Neutrophil (primary cell): ENCODE measurements around the gene LBH.

ENCODE experiments used
- H3K27ac ChIP-seq: fragments of 200-600 bp; sonication (generic); 2 replicates; pipeline ENCODE4 v1.5.1; 2016; ENCODE audit warnings: mild to moderate bottlenecking, moderate library complexity
- H3K27me3 ChIP-seq: fragments of 200-600 bp; sonication (generic); 2 replicates; pipeline ENCODE4 v1.6.0; 2016; ENCODE audit warnings: mild to moderate bottlenecking
- H3K36me3 ChIP-seq: fragments of 200-600 bp; sonication (generic); 2 replicates; pipeline ENCODE4 v1.5.1; 2017
- H3K4me1 ChIP-seq, 2 experiments: fragments of 200-600 bp in 1 of 2; sonication (generic) in 1 of 2; 1 replicate in 1 of 2; 2 replicates in 1 of 2; pipeline versions ENCODE4 v1.5.1 to v1.6.1; 2013 to 2016; ENCODE audit warnings: low read depth in 1 of 2, low read length in 1 of 2, mild to moderate bottlenecking in 1 of 2, moderate library complexity in 1 of 2; ENCODE audit not compliant: control insufficient read depth in 1 of 2, insufficient read depth in 1 of 2
- H3K4me3 ChIP-seq, 2 experiments: fragments of 200-600 bp in 1 of 2; sonication (generic) in 1 of 2; 1 replicate in 1 of 2; 2 replicates in 1 of 2; pipeline ENCODE4 v1.5.1; 2013 to 2016; ENCODE audit warnings: low read depth in 1 of 2, low read length in 1 of 2, mild to moderate bottlenecking in 1 of 2, moderate library complexity in 1 of 2
- H3K9me3 ChIP-seq: fragments of 200-600 bp; sonication (generic); 2 replicates; pipeline ENCODE4 v1.5.1; 2016
- TF ChIP-seq, protein P1 (sequence below): fragments of 200-600 bp; sonication (generic); IDR thresholded peaks from 2 replicates; pipeline ENCODE4 v1.5.1; 2016; ENCODE audit warnings: antibody characterized with exemption

The LBH gene

DNA sequence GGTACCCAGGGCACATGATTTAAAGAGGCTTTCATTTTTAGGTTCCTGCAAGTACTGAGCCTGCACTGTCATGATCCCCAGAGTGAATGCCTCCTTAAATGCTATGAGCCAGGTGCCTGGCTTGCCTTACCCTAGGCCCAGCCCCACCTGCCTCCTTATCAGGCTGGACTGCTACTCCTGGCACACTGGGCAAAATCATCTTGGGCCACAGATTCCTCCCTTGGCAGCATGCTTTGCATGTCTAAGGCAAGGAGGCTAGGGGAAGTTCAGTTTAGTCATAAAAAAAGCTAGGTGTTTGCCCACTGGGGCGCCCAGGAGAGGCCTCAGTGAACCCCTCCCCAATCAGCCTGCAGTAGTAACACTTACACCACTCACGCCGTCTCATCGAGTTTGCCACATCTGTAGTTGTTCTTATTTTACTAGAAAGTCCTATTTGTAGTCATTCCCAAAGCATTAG lies 45.1 kb downstream of the LBH start:
- no peaks in the 10 kb centered on the region for H3K36me3 ChIP-seq
- no peaks in the 10 kb centered on the region for H3K9me3 ChIP-seq
- H3K27me3 ChIP-seq = peaks cover 14% of the 10 kb centered on the region
- TF ChIP-seq, protein P1, sequence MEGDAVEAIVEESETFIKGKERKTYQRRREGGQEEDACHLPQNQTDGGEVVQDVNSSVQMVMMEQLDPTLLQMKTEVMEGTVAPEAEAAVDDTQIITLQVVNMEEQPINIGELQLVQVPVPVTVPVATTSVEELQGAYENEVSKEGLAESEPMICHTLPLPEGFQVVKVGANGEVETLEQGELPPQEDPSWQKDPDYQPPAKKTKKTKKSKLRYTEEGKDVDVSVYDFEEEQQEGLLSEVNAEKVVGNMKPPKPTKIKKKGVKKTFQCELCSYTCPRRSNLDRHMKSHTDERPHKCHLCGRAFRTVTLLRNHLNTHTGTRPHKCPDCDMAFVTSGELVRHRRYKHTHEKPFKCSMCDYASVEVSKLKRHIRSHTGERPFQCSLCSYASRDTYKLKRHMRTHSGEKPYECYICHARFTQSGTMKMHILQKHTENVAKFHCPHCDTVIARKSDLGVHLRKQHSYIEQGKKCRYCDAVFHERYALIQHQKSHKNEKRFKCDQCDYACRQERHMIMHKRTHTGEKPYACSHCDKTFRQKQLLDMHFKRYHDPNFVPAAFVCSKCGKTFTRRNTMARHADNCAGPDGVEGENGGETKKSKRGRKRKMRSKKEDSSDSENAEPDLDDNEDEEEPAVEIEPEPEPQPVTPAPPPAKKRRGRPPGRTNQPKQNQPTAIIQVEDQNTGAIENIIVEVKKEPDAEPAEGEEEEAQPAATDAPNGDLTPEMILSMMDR = no peak
- no peaks in the 10 kb centered on the region for H3K4me1 ChIP-seq
- H3K27ac ChIP-seq = no peak overlapping the region
- H3K4me3 ChIP-seq = no peak overlapping the region

DNA sequence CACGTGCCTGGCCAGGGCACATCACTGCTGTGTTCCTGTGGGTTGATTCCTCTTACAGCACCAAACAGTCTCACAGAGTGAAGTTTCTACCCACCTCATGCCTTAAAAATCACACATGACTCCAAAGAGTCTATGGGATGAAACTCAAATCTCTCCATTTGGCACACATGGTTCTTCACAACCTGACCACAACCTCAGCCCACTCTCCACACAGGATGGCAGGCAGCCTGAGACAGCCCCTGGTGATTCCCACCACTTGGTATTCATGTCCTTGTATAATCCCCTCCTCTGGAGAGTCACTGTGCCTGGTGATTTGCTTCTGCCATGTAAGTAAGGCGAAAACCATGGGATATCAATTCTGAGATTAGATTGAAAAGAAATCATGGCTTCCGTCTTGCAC lies 46.2 kb downstream of the LBH start:
- TF ChIP-seq, protein P1 = no peak
- Histone ChIP-seq H3K27me3 (peaks cover 5% of the 10 kb centered on the region), H3K4me1 (no peaks in the 10 kb centered on the region), H3K9me3 (no peaks in the 10 kb centered on the region), H3K36me3 (no peaks in the 10 kb centered on the region), H3K4me3 (no peak overlapping the region), H3K27ac (no peak overlapping the region)

DNA sequence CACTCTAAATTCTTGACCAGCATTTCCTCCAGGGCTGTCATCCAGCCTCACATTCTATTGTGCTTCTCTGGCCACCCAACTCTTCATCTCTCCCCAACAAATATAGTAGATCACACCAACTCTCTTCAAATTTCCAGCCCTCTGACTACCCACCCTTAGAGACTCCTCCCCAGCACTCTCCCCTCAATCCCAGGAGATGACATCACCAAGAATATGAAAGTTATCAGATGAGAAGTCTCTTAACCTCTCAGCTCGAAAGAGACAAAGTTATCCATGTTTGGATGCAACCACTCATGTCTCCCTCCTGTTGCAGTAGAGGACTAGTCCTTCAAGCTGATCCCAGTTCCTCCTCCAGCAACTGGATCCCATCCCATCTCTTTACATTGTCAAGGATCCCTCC lies 47.1 kb downstream of the LBH start:
- Histone ChIP-seq H3K27me3 (no peaks in the 10 kb centered on the region), H3K27ac (no peak overlapping the region), H3K9me3 (no peaks in the 10 kb centered on the region), H3K4me1 (no peaks in the 10 kb centered on the region), H3K36me3 (no peaks in the 10 kb centered on the region), H3K4me3 (no peak overlapping the region)
- TF ChIP-seq, protein P1 = no peak

DNA sequence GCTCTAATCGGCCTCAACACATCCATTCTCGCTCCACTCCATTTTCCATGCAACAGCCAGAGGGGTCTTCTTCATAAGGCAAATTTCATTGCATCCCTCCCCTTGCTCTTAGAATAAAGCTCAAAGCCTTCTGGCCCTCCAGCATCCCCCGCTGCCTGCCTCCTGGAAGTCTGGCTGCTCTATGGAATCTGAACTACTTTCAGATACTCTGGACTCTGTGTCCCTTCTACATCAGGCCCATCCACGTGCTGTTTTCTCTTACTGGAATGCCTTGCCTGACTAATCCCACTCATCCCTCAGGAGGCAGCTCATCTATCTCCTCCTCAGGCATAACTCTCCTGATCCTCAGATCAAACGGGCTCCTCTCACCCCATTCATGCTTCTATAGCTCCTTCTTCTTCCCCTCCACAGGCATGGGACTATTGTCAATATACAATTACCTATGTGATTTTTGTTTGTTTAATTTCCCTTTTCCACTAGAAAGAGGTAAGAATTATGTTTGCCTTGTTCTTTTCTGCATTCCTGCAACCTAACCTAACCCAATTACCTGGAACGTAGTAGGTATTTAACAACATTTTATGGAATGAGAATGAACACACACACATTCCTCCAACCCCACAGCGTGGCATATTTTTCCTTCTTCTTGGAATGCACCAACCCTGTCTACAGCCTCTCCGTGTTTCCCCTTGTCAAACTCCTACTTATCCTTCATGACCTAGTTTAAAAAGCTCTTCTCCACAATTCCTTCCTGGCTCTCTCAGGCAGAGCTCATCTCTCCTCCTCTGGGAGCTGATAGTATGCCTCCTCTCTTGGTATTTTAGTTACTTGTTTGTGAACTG lies 49.5 kb downstream of the LBH start:
- Histone ChIP-seq H3K4me1 (no peaks in the 10 kb centered on the region), H3K9me3 (no peaks in the 10 kb centered on the region), H3K4me3 (no peak overlapping the region), H3K36me3 (no peaks in the 10 kb centered on the region), H3K27ac (no peak overlapping the region), H3K27me3 (no peaks in the 10 kb centered on the region)
- TF ChIP-seq, protein P1 = no peak

DNA sequence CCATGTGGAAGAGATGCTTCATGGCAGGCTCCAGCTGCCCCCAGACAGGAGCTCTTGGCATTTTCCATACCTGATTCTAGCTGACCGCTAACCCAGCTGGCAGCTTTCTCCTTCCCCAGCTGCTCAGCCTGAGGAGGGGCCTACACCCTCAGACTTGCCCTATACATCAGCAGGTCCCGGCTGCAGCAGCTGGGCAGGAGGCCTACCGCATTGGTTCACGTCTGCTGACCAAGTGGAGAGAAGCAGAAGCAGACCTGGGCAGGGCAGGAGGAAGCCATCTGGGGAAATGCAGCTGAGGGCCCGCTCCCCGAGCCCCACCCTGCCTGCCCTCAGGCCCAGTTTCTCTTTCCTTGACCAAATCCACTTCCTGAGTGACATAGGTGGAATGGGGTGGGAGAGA lies 50.7 kb downstream of the LBH start:
- Histone ChIP-seq H3K4me3 (no peak overlapping the region), H3K36me3 (no peaks in the 10 kb centered on the region), H3K27ac (no peak overlapping the region), H3K4me1 (no peaks in the 10 kb centered on the region), H3K27me3 (no peaks in the 10 kb centered on the region), H3K9me3 (no peaks in the 10 kb centered on the region)
- TF ChIP-seq, protein P1 = no peak
